Panc1 (cell line): ENCODE results near the gene PGA4.

Experiments
- CTCF ChIP-seq: fragments of 450-650 bp; IDR thresholded peaks from 2 replicates; pipeline ENCODE4 v1.5.1; 2017; ENCODE audit warnings: mild to moderate bottlenecking
- POLR2AphosphoS5 ChIP-seq: IDR thresholded peaks from 2 replicates; pipeline ENCODE4 v1.6.1; 2012; ENCODE audit warnings: mild to moderate bottlenecking, low read depth, low read length, moderate library complexity
- REST ChIP-seq, 2 experiments: IDR thresholded peaks; 2 replicates each; pipeline ENCODE4 v1.6.1; 2011 to 2012; ENCODE audit warnings: low read depth in 2 of 2, control low read depth in 1 of 2, low read length in 1 of 2, mild to moderate bottlenecking in 1 of 2, moderate library complexity in 1 of 2; ENCODE audit not compliant: insufficient read depth in 1 of 2
- TCF7L2 ChIP-seq: IDR thresholded peaks from 2 replicates; pipeline ENCODE4 v1.6.1; 2011; ENCODE audit warnings: mild to moderate bottlenecking, low read depth, low read length, inconsistent platforms

GRCh38 chr11:61275191-61275590 is 53.0 kb downstream of the PGA4 start:
- no peak for TF ChIP-seq CTCF
- no peak for TF ChIP-seq TCF7L2
- TF ChIP-seq REST (IDR thresholded peaks at IDR 0.05; ENCODE audit: insufficient read depth in 1 of 2, low read depth in 2 of 2, low read length in 1 of 2), result no peak
- no peak for TF ChIP-seq POLR2AphosphoS5
